B cell (primary cell): ENCODE measurements around the gene TFF3.

Source experiments
- EZH2 ChIP-seq: IDR thresholded peaks from 2 replicates; pipeline ENCODE4 v1.6.1; 2012; ENCODE audit warnings: borderline replicate concordance, low read depth, mild to moderate bottlenecking, moderate library complexity, low read length; ENCODE audit not compliant: insufficient read depth, poor library complexity, severe bottlenecking
- TF ChIP-seq, protein P1 (sequence below): fragments of 200-600 bp; IDR thresholded peaks from one replicate; pipeline ENCODE4 v1.8.0; 2022; ENCODE audit warnings: antibody characterized with exemption, mild to moderate bottlenecking

DNA sequence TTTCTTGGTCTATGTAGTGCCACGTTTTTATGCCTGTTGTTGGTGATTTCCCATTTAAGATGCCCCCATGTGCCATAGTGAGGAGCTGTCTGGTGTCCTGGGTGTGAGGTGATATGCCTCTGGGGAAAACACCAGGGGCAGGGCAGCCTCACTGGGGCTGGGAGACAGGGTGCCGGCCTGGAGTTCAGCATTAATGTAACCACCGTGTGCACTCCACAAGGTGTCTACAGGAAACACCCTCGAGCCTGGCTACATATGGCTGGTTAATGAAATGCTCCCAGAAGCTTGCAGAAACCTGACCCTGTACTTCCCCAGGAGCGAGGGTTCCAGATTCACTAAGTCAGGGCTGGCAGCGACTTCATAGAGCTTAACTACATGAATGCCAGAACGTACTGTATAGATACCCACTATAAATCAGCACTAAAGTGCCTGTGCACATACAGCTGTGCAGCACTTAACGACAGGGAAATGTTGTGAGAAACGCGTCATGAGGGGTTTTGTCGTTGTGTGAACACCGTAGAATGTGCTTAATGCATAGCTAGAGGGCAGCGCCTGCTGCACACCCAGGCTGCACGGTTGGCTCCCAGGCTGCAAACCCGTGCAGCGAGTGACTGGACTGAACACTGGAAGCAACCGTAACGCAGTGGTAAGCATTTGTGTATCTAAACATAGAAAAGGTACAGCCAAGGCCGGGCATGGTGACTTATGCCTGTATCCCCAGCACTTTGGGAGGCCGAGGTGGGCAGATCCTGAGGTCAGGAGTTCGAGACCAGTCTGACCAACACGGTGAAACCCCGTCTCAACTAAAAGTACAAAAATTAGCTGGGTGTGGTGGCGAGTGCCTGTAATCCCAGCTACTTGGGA lies 25.2 kb upstream of the TFF3 start:
- no peak for TF ChIP-seq EZH2
- TF ChIP-seq, protein P1, sequence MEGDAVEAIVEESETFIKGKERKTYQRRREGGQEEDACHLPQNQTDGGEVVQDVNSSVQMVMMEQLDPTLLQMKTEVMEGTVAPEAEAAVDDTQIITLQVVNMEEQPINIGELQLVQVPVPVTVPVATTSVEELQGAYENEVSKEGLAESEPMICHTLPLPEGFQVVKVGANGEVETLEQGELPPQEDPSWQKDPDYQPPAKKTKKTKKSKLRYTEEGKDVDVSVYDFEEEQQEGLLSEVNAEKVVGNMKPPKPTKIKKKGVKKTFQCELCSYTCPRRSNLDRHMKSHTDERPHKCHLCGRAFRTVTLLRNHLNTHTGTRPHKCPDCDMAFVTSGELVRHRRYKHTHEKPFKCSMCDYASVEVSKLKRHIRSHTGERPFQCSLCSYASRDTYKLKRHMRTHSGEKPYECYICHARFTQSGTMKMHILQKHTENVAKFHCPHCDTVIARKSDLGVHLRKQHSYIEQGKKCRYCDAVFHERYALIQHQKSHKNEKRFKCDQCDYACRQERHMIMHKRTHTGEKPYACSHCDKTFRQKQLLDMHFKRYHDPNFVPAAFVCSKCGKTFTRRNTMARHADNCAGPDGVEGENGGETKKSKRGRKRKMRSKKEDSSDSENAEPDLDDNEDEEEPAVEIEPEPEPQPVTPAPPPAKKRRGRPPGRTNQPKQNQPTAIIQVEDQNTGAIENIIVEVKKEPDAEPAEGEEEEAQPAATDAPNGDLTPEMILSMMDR, result no peak
